ENCODE measurements around the gene RETREG2. TPM values are rescaled to one million over a fixed set of nuclear protein-coding genes. Genes with fewer than 3 reads are reported as not detected.
A peak's percentile ranks its signal among the peaks of the same experiment; 100 is the strongest.

Gene RETREG2
- total RNA-seq, 4 donors from 2014 or later: 18.2 to 216 (median 74.9) TPM

- no peaks in the 10 kb centered on the region for H3K27me3 ChIP-seq
- no peaks in the 10 kb centered on the region for H3K36me3 ChIP-seq
- intact Hi-C loops (cut with DNase I; ENCODE audit: low total_unique reads): no loop called here
- TF ChIP-seq POLR2A (IDR thresholded peaks at IDR 0.05) (no peak), CTCF (IDR thresholded peaks at IDR 0.05) (no peak)
- H3K27ac ChIP-seq: no peak overlapping the region
- H3K9me3 ChIP-seq: no peaks in the 10 kb centered on the region
- no peak overlapping the region for H3K4me3 ChIP-seq
- H3K4me1 ChIP-seq: peaks cover 0 to 7% of the 10 kb centered on the region in 2 donors
- DNase-seq: no peak
Observed at GRCh38 chr2:219204425-219205164, 26.5 kb downstream of the RETREG2 start.

GRCh38 chr2:219205165-219205538, 27.1 kb downstream of the RETREG2 start:
- Histone ChIP-seq H3K9me3 (no peaks in the 10 kb centered on the region), H3K4me3 (no peak overlapping the region)
- no peak for TF ChIP-seq CTCF (IDR thresholded peaks at IDR 0.05)
- no peak for TF ChIP-seq POLR2A (IDR thresholded peaks at IDR 0.05)

GRCh38 chr2:219205981-219206327, 27.9 kb downstream of the RETREG2 start:
- DNase-seq: no peak
- no peaks in the 10 kb centered on the region for H3K27me3 ChIP-seq
- TF ChIP-seq POLR2A (IDR thresholded peaks at IDR 0.05): no peak
- TF ChIP-seq CTCF (IDR thresholded peaks at IDR 0.05): no peak
- peaks cover 0 to 7% of the 10 kb centered on the region in 2 donors for H3K4me1 ChIP-seq
- intact Hi-C loops (cut with DNase I; ENCODE audit: low total_unique reads): no loop called here
- H3K27ac ChIP-seq: peak overlapping the region; percentile 96 to 99
- peak overlapping the region; percentile 85 to 92 for H3K4me3 ChIP-seq
- no peaks in the 10 kb centered on the region for H3K36me3 ChIP-seq
- H3K9me3 ChIP-seq: no peaks in the 10 kb centered on the region

More at GRCh38 chr2:219205165-219205538, 27.1 kb downstream of the RETREG2 start:
- Histone ChIP-seq H3K27me3 (no peaks in the 10 kb centered on the region), H3K36me3 (no peaks in the 10 kb centered on the region), H3K27ac (no peak overlapping the region), H3K4me1 (peaks cover 0 to 7% of the 10 kb centered on the region in 2 donors)
- intact Hi-C loops (cut with DNase I; ENCODE audit: low total_unique reads): no loop called here
- DNase-seq: no peak

- peak within 1 kb of the TSS; percentile 85 to 92 for H3K4me3 ChIP-seq
- peaks cover 0 to 7% of the 10 kb centered on the region in 2 donors for H3K4me1 ChIP-seq
- H3K36me3 ChIP-seq: no peaks in the 10 kb centered on the region
- DNase-seq: peak; percentile 93 to 95
- no peaks in the 10 kb centered on the region for H3K27me3 ChIP-seq
- peak; percentile 98 to 100 for TF ChIP-seq POLR2A (IDR thresholded peaks at IDR 0.05)
- peak in 3 of 4 experiments; percentile 6 to 58 (median 36) for TF ChIP-seq CTCF (IDR thresholded peaks at IDR 0.05)
- intact Hi-C loops (cut with DNase I; ENCODE audit: low total_unique reads): no loop called here
- peak within 1 kb of the TSS; percentile 96 to 99 for H3K27ac ChIP-seq
- H3K9me3 ChIP-seq: no peaks in the 10 kb centered on the region
Observed at GRCh38 chr2:219206328-219207133, 28.5 kb downstream of the RETREG2 start, which contains the start of gene ZFAND2B. Gene ZFAND2B, plus strand, starts transcription at chr2:219206782. Its CDS starts 206 bp downstream, at chr2:219206988.

Data from uterus (tissue), 4 donors.